ENCODE data around the gene PHYKPL.

Gene PHYKPL

DNA sequence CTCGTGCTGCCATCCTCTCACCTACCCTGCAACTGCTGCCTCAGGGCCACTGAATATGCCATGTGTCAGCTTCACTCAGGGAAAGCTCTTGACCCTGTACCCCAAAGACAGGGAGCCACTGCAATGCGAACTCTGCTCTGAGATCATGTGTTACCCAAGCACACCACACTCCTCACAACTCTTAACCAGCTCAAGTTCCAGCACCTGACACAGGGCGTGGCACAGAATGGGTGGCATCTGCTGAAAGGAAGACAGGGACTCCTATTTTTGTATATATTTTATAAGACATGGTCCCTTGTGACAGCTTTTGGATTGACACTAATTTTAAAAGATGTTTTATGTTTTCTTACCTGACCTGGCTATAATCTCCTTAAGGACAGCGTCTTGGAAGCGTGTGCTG, 10.7 kb downstream of the PHYKPL start:
- no peak for DNase-seq

DNA sequence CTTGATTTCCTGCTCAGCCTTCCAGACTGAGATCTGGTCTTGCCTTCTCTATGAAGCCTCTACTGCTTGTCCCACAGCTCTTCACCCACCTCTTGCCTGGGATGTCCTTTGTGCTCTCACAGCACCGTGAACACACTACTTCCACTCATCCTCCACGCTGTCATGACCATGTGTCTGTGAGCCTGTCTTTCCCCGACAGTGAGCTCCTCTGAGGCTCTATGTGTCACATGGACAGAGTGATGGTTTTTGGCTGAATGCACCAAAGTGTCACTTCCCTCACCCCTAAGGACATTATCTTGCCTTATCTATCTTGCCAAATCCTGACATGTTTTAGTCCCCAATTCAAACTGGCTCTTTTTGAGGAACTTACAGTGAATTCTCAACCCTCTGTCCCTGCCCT, 11.3 kb downstream of the PHYKPL start:
- no peak for DNase-seq

DNA sequence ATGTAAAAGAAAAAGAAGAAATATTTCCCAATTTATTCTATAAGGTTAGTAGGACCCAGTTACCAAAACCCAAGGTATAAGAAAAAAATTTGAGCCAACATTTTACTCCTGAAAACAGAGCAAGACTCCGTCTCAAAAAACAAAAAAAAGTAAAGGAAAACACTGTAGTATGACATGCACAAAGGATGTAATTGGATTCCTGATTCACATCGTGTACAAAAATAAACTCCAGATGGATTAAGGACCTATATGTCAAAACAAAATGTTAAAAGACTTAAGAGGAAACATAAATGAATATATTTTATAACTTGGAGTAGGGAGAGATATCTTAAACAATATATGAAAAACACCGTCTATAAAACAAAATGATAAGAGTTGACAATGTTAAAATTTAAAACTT, 13.8 kb downstream of the PHYKPL start:
- DNase-seq = no peak

DNA sequence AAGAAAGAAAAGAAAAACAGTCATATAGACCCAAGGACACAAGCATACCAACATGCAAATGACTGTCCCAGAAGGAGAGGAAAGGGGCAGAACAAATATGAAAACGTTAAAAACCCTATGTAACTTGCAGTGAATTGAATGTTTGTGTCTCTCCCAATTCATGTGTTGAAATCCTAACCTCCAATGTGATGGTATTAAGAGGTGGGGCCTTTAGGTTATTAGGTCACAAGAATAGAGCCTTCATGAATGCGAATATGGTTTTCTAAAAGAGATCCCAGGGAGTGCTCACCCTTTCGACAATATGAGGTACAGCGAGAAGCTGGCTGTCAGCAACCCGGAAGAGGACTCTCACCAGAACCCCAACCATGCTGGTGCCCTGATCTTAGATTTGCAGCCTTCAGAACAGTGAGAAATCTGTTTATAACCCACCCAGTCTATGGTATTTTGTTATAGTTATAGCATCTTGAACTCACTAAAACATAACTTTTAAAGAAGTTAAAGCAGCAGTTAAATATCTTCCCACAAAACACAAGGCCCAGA, 14.3 kb downstream of the PHYKPL start:
- DNase-seq = no peak

DNA sequence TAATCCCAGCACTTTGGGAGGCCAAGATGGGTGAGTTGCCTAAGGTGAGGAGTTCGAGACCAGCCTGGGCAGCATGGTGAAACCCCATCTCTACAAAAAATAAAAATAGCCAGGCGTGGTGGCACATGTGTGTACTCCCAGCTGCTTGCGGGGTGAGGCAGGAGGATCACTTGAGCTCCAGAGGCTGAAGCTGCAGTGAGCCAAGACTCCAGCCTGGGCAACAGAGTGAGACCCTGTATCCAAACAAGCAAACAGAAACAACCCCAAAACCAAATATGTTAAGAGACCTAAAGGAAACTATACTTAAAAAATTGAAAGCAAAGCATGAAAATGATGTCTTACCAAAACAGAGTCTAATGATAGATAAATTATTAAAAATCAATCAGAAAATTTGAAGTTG, 15.8 kb downstream of the PHYKPL start:
- DNase-seq = no peak

DNA sequence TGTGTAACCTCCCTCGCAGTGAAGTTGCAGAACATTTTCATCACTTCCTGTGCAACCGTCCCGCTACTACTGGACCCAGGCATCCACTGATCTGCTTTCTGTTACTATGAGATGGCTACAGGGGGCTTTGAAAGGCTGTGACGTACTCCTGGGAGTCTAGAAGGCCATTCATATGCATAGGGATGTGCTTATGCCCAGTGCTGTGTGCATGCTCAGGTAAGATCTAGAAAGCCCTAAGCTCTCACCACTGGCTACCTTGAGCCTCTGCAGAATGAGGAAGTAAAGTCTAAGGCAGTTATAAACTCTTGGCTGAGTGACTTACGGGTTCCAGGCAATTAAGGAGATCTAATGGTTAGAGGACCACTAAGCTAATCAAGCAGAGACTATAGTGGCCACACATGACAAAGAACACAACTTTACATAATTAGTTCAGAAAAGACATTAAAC, 16.5 kb downstream of the PHYKPL start:
- no peak for DNase-seq

DNA sequence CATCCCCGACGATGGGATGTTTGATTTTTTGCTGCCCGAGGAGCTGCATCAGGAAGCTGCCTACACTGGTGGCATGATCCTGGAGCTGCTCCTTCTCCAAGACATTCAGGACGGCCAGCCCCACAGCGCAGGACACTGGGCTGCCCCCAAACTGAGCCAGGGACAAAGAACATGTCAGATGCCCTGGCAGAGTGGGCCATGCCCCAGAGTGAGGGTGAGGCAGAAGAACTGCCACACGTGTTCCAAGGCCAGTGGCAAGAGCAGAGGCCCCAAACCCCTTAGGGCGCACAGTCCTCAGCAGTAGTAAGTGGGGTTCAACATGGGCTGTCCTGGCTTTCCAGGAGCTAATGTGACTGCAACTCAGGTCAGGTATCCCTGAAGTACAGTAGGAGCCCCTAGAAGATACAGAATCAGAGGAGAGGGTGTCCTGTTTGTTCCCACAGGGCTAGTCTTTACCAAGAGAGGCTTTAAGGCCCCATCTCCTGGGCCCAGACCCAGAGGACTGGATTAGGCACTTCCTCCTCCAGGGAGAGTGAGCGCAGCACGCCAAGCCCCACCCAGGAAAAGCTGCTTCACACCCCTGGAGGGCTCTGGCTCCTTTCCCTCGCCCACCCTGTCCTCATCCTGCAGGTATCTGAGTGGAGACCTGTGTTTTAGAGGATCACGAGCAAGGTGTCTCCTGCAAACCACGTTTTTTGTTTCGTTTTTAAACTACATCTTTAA, 17.2 kb downstream of the PHYKPL start:
- no peak for DNase-seq

DNA sequence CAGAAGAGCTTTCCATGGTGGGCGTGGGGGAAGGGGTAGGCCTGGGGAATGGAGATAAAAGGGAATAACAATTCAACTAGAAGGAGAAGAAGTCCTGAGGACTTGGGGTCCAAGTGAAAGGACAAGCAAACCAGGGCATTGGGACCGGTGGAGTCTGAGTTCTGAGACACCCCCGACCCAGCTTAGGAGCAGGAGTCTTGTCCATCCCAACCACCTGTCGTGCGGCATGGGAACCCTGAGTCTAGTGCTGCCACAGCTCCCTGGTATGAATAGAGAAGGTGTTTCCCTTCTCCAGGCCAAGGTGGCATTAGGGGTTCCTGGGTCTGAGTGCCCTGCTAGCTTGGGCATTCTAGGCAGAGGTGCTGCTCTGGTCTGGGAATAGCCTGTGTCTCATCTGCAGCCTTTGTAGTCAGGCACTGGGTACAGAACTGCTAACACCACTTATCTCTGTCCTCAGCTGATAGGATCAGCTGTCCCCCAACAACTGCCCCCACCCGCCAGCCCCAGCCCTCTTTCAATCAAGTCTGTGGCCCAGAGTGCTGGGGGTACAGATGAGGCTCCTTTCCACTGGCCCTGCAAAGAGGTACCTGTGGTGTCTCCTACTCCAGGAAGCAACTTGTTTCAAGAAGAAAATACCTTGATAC, 18.3 kb downstream of the PHYKPL start:
- no peak for DNase-seq

DNA sequence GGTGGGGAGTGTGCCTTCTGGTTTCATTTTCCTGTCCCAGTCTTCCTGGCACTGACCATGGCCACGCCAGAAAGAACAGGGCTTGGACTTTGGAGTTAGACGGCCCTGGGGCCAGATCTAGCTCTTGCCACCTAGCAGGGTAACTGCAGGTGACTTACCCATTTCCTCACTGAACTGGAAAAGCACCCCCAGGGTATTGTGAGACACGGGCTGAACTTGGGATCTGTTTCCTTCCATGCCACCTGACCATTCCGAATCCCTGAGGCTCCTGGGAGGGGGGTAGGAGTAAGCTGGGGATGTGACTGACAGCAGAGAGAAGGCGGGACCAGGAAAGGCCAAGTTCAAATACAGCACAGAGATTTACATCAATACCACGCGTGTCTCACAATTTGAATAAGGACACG, 18.9 kb downstream of the PHYKPL start:
- no peak for DNase-seq

DNA sequence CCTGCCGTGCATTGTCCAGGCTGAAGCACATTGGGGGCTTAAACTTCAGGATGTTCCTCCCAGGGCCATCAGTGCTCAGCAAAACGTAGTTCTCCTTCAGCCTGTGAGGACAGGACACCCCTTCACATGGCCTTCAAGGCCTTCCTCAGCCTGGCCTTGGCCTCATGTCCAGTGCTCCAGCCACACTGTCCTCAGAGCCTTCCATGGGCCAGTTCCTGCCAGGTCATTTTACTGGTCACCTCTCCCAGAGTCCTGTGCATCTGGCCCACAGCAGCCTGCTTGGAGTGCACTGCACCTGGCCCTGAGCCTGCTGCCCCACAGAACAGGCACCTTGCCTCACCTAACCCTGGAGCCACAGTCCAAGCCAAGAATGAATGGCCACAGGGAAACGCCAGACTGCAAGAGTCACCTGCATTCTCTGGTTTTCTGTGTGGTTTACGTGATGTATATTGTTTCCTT, 19.6 kb downstream of the PHYKPL start:
- DNase-seq = no peak

DNA sequence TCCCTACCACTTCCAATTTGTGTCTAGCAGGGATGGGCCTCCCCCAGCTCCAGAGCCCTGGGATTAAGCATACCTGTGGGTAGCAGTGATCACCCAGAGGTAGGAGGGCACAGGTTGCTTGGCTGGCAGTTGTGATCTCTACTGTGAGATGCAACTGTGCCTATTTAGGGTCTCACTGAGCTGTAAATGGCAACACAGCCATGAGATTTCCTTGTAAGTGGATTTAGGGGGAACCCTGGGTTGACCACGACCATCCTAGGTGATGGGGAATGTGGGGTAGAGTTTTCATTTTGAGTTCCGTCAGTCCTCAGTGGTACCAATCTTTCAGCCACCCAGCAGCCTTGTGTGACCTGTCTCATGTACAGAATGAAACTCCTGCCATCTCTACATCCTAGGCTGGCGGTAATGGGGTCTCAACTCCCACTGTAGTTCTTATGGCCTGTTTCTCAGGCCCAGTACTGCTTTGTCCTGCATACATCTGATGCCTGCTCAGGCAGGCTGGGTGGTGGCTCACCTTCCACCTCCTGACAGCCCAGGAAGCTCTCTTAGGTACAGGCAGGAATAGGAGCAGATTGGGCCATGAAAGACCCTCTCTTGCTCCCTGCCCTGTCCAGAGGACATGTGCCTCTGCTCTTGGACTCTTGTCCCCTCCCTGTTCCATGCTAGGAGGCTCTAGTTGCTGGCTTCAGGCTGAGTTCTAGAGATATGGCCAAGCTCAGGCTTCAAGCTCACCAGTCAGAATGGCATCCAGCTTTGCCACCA, 20.2 kb downstream of the PHYKPL start:
- DNase-seq = no peak

DNA sequence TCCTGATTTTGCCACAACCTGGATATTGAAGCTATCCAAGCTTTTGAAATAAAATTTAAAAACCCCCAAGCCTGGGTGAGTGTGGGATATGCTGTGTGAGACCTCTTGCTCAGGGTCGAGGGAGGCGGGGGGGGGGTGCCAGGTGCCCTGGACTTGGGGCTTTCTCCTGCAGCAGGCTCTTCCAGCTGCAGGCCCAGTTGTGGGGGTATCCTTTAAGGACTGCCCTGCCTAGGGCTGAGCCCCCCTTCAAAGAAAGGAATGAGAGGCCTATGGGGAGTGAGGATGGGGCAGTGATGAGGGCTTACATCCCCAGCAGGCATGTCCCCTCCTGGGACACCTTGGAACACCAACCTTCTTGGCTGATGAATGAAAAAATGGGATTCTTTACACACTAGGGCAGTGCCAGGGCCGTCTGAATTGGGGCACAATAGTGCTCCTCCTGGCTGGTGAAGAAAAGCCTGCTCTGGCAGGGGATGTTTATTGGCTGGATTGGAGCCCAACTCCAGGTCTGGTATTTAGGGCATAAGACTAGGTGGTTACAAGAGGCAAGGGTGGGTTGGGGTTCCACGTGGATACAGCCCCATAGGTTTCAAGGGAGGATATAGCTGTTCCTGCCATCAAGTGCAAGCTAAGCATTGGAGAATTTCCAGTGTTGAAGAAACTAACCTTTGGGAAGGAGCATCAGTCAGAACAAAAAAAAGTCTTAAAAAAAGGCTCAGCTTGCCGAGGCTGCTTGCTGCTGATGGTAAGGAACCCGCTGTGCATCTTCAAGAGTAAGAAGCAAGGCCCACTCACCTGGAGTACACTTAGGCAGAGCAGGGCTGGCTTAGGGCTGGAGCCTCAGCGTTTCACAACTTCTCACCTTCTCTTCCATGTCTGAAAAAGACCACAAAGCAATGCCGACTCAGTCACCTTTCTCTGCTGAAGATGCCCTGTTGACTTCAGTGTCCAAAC, 21.2 kb downstream of the PHYKPL start:
- DNase-seq = no peak

DNA sequence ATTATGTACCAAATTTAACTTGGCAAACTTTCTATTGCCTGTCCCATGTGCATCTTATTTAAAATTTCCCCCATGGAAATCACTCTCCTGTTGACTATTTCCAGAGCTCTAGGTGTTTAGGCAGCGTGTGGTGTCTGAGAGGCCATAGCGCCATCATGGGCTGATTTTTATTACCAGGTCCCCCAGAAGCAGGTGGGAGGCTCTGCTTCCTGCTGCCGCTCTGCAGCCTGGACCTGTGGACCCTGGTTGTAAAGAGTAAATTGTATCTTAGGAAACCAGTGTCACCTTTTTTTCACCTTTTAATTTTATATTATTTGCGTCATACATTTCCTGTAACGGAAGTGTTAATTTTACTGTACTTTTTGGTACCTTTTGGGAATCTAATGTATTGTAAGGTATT, 21.9 kb downstream of the PHYKPL start:
- no peak for DNase-seq

DNA sequence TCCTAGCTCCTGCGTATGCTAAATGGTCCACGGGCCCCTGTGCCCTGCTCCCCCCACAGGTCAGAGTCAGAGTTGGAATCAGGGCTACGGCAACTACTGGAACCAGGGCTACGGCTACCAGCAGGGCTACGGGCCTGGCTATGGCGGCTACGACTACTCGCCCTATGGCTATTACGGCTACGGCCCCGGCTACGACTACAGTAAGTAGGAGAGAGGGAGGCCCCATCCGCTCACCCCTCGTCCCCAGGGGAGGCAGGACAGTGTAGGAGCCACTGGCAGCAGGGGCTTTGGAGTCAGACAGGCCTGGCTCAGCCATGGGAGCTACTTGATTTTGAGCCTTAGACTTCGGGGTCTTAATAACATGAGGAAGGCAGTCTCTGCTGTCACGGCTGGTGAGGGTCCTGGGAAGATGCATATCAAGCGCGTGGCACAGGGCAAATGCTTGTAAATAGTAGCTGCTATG, 22.5 kb downstream of the PHYKPL start:
- no peak for DNase-seq

DNA sequence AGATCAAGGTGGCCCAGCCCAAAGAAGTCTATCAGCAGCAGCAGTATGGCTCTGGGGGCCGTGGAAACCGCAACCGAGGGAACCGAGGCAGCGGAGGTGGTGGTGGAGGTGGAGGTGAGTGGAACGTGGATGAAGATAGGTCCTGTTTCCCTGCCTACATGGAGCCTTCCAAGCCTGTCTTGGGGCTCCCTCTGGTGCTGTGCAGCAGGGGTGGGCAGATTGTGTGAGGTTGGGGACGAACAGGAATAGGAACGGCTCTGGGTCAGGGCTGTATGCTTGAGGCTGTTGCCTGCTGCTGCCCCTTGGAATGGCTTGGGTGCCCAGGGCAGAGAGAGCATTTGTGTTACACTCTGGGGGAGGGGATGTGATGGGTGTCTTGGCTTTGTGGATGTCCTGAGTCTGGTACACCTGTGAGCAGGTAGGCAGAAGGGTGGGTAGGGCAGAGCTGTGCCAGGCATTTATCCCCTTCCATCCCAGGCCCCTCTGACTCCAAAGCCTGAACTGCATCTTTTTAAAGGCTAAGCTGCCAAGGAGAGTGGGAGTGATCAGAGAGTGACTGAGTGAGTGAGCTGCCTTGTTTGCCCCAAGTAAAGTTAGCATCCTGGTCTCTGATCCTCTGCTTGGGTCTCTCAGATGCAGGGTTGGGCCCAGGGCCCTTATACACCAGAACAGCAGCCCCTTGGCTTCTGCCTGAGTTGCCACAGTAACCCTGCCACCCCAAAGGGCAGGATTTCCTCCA, 23.1 kb downstream of the PHYKPL start:
- no peak for DNase-seq

DNA sequence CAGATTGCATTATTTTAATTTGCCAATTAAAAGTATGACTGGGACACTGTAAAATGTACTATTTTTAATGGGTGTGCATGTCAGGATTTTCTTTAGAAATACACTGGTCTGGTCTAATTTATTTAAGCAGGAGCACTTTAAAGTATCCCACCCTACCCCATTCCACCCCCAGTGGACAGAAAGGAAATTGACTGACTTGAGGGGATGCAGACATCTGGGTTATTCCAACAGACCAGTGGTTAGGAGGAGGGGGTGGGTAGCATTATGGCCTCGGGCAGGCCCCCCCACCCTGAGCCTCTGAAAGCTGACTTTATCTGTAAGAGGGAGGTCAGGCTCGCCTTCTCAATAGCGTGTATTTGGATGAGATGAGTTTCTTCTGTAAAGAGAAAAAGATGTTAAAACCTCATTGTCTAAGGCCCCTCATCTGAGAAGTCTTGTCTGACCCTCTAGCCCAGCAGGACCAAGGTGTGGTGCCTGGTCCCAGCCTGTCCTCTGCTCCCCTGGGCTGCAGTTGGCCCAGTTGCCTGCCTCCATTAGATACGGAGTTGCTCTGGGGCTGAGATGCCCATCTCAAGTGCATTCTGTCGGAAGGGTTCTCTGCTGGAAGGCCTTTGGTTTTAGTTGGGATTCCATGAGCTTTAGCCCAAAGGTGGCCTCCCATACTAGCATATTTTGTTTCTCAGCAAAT, 23.9 kb downstream of the PHYKPL start:
- DNase-seq = no peak

DNA sequence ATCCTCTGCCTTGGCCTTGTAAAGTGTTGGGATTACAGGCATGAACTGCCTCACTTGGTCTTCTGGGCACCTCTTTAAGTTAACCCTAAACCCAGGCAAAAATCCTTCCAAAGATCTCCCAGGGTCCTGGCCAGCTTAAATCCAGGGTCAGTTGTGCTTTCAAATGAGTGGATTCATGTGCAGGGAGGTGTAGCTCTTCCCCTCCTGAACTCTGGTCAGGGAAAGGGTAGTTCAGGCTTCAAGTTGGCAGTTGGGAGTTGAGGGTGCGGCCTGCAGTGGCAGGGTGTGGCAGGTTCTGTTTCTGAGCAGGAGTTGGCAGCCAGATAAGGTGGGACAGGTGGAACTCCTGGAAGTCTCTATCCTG, 24.7 kb downstream of the PHYKPL start:
- DNase-seq = no peak

DNA sequence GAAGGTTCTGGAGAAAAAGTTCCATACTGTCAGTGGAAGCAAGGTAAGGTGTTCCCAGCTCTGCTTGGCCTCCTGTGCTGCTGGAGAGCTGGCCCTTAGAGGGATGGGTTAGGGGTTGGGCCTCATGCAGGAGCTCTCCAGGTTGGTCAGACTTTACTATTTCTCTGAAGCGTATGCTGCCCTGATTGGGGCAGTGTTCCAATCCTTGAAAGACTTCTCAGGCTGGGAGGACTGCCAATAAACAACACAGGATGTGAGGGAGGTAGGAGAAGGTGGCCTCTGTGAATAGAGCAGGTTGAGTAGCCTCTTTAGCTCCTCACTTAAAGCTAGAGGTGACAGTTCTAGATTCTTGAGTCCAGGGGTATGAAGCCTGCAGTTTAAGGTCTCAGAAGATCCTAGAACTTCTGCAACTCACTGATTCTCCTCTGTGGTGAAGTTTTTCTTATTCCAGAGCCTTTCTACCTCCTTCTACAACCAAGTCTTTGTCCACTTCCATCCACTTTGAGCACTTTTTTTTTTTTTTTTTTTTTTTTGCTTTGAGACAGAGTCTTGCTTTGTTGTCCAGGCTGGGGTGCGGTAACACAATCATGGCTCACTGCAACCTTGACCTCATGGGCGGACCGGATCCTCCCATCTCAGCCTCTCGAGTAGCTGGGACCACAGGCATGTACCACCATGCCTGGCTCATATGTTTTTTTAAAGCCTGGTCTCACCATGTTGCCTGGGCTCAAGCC, 25.3 kb downstream of the PHYKPL start:
- DNase-seq = no peak

DNA sequence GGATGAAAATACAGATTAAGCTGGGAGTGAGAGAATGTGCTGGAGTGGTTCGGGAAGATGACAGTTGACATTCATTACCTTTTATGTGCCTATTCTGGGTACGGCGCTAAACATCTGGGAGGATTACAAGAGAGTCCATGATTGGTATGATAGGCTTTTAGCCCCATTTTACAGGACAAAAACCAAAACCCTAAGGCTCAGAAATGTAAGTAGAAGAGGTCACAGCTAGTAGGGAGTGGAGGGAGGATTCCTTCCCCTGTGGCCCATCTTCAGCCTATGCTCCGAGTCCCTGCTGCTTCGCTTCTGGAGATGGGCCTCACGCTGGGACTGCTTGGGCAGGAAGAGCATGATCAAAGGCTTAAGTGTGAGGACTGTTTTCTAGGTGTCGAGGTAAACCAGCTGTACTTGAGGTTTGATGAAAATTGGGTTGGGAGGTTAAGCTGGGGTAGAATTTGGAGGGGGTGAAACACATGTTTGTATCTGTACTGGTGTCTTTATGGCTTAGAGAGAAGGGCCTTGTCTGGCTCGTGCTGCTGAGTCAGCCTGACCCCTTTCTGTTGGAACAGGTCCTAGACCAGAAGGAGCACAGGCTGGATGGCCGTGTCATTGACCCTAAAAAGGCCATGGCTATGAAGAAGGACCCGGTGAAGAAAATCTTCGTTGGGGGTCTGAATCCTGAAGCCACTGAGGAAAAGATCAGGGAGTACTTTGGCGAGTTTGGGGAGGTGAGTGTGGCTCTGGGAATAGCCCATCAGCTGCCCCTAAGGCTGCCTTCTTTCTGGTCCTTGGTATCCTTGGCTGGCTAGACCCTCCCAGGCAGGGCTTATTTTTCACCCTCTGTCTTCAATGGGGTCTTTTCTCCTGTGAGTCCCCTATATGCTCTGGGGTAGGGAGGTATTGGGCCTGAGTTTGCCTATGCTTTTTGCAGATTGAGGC, 26.2 kb downstream of the PHYKPL start:
- DNase-seq = peak; percentile 41
